Endodermal cell (in vitro differentiated cells): ENCODE data around the gene SPRED2. TPM values are rescaled to one million over a fixed set of nuclear protein-coding genes. Genes with fewer than 3 reads are reported as not detected.
A peak's percentile ranks its signal among the peaks of the same experiment; 100 is the strongest.

Source experiments
- DNase-seq: peaks from one replicate; pipeline ENCODE4 v3.0.0-alpha.2; 2017
- H3K27ac ChIP-seq: 2 replicates; pipeline ENCODE4 v1.5.1; 2013; ENCODE audit warnings: mild to moderate bottlenecking, low read depth, low read length, moderate library complexity
- H3K27me3 ChIP-seq: 2 replicates; pipeline ENCODE4 v1.6.1; 2013; ENCODE audit warnings: mild to moderate bottlenecking, low read length, moderate library complexity; ENCODE audit not compliant: insufficient read depth, control insufficient read depth, poor library complexity, severe bottlenecking
- H3K36me3 ChIP-seq: 2 replicates; pipeline ENCODE4 v1.7.0; 2013; ENCODE audit warnings: mild to moderate bottlenecking, low read length, moderate library complexity; ENCODE audit not compliant: control insufficient read depth, insufficient read depth
- H3K4me1 ChIP-seq: one replicate; pipeline ENCODE4 v1.7.0; 2013; ENCODE audit warnings: low read length; ENCODE audit not compliant: control insufficient read depth, insufficient read depth
- H3K4me3 ChIP-seq: 2 replicates; pipeline ENCODE4 v1.5.1; 2013; ENCODE audit warnings: mild to moderate bottlenecking, low read length, moderate library complexity
- H3K9ac ChIP-seq: 2 replicates; pipeline ENCODE4 v1.6.1; 2013; ENCODE audit warnings: mild to moderate bottlenecking, low read length, moderate library complexity; ENCODE audit not compliant: poor library complexity, severe bottlenecking; ENCODE audit errors: extremely low read depth
- H3K9me3 ChIP-seq: 2 replicates; pipeline ENCODE4 v1.6.1; 2013; ENCODE audit warnings: mild to moderate bottlenecking, low read length, moderate library complexity; ENCODE audit not compliant: control insufficient read depth
- H3K27ac Mint-ChIP-seq: 2 replicates; pipeline ENCODE4 v1.8.0; 2020; ENCODE audit warnings: mixed read lengths
- H3K27me3 Mint-ChIP-seq: 2 replicates; pipeline ENCODE4 v1.8.0; 2021; ENCODE audit warnings: mild to moderate bottlenecking, mixed read lengths; ENCODE audit not compliant: insufficient read depth
- H3K36me3 Mint-ChIP-seq: 2 replicates; pipeline ENCODE4 v1.8.0; 2020; ENCODE audit warnings: low read depth, mixed read lengths
- H3K4me1 Mint-ChIP-seq: 2 replicates; pipeline ENCODE4 v1.8.0; 2020; ENCODE audit warnings: mixed read lengths
- H3K4me3 Mint-ChIP-seq: 2 replicates; pipeline ENCODE4 v1.8.0; 2020; ENCODE audit warnings: mild to moderate bottlenecking, moderate library complexity, mixed read lengths
- H3K9me3 Mint-ChIP-seq: 2 replicates; pipeline ENCODE4 v1.8.0; 2020; ENCODE audit warnings: mild to moderate bottlenecking, mixed read lengths
- WGBS, 2 experiments: methylation state at CpG; one replicate each; pipeline versions ENCODE4 v1.1.5 to v1.1.7; 2013; ENCODE audit warnings: missing lambda C conversion rate in 2 of 2, mixed read lengths in 1 of 2; ENCODE audit not compliant: insufficient coverage in 1 of 2, insufficient read length in 1 of 2; 5-methylcytosine and 5-hydroxymethylcytosine counted together
- total RNA-seq, 2 donors: library from RNA; stranded (reverse); fragmentation: NEBNext Ultra II Directional in 1 of 2; extraction: Animal tissue kit (Norgen Biotek cat#: 25700) in 1 of 2; gene quantifications; 2 replicates in 1 of 2; 3 replicates in 1 of 2; pipeline ENCODE4 v1.2.1, GENCODE V29; 2021
- TF ChIP-seq, protein P1 (sequence below): fragments of 200-600 bp; sonication (generic); conservative IDR thresholded peaks from 2 replicates; pipeline ENCODE4 v1.5.0; 2021; ENCODE audit warnings: antibody characterized with exemption, mild to moderate bottlenecking

Gene SPRED2
- total RNA-seq, 2 donors from 2014 or later: 60.3 to 70.1 TPM

DNA sequence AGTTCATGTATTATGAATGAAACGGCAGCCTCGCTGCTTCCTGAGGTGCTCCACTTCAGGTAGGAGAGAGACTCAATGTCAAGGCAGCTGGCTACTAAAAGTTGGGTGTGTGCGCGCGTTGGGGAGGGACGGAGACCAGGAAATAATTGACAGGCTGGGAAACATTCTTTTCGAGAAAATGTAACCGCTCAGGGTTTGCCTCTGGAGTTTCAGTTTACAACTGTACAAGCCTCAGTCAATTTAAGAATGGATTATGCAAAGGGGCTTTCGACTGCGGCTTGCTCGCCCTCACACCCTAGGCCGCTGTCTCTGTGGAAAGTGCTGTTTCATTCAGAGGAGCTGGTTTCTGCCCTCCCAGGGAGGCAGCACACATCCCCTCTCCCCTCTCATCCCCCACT is 4.4 kb upstream of the SPRED2 start:
- H3K27ac Mint-ChIP-seq: peak overlapping the region; percentile 95
- 4 to 6% methylated on average over 7 to 12 of the region's 12 CpGs for WGBS, 2 experiments
- Histone ChIP-seq H3K9ac (peak overlapping the region; percentile 84), H3K4me3 (peak overlapping the region; percentile 87), H3K4me1 (peaks cover 12% of the 10 kb centered on the region), H3K36me3 (no peaks in the 10 kb centered on the region), H3K9me3 (no peaks in the 10 kb centered on the region), H3K27ac (peak overlapping the region; percentile 94), H3K27me3 (no peaks in the 10 kb centered on the region)
- DNase-seq: no peak
- H3K4me3 Mint-ChIP-seq: peak overlapping the region; percentile 77
- no peaks in the 10 kb centered on the region for H3K36me3 Mint-ChIP-seq
- peaks cover 37% of the 10 kb centered on the region for H3K4me1 Mint-ChIP-seq
- no peaks in the 10 kb centered on the region for H3K9me3 Mint-ChIP-seq
- H3K27me3 Mint-ChIP-seq: peaks cover 10% of the 10 kb centered on the region
- TF ChIP-seq, protein P1, sequence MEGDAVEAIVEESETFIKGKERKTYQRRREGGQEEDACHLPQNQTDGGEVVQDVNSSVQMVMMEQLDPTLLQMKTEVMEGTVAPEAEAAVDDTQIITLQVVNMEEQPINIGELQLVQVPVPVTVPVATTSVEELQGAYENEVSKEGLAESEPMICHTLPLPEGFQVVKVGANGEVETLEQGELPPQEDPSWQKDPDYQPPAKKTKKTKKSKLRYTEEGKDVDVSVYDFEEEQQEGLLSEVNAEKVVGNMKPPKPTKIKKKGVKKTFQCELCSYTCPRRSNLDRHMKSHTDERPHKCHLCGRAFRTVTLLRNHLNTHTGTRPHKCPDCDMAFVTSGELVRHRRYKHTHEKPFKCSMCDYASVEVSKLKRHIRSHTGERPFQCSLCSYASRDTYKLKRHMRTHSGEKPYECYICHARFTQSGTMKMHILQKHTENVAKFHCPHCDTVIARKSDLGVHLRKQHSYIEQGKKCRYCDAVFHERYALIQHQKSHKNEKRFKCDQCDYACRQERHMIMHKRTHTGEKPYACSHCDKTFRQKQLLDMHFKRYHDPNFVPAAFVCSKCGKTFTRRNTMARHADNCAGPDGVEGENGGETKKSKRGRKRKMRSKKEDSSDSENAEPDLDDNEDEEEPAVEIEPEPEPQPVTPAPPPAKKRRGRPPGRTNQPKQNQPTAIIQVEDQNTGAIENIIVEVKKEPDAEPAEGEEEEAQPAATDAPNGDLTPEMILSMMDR: no peak

DNA sequence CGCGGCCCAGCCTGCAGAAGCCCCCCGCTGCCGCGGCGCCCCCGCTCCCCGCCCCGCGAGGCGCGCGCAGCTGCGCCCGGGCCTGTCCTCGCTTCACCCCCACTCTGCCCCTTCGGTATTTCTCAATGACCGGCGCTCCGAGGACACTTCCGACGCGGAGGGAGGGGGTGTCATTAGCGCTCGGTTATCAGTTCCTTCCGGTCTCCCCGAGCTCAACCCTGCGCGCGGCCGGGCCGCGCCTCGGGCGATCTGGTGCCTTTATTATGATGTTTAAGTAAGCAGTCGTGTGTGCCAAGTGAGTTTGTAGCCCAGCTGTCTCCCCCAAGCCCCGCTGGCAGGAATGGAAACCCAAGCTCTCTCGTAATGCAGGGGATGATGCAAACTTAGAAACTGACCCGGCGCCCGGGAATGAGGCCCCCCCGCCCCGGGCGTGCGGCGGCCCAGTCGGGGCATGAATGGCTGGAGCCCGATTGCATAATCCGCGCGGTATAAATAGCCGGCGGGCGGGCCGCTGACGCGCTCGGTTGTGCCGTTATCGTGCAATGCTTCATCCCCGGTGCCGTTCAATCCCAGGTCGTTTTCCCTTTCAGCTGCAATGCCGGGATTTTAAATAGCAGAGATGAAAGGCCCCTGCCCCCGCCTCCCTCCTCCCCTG is 3.9 kb upstream of the SPRED2 start:
- Mint-ChIP-seq H3K36me3 (no peaks in the 10 kb centered on the region), H3K4me1 (peaks cover 37% of the 10 kb centered on the region), H3K9me3 (no peaks in the 10 kb centered on the region), H3K27ac (peak overlapping the region; percentile 95), H3K4me3 (peak overlapping the region; percentile 77), H3K27me3 (peaks cover 9% of the 10 kb centered on the region)
- Histone ChIP-seq H3K27me3 (no peaks in the 10 kb centered on the region), H3K9me3 (no peaks in the 10 kb centered on the region), H3K36me3 (no peaks in the 10 kb centered on the region), H3K4me3 (peak overlapping the region; percentile 87), H3K27ac (peak overlapping the region; percentile 94), H3K4me1 (peaks cover 12% of the 10 kb centered on the region), H3K9ac (peak overlapping the region; percentile 84)
- WGBS, 2 experiments: 0% methylated on average over 15 to 65 of the region's 65 CpGs
- DNase-seq: peak; percentile 87
- TF ChIP-seq, protein P1: no peak

DNA sequence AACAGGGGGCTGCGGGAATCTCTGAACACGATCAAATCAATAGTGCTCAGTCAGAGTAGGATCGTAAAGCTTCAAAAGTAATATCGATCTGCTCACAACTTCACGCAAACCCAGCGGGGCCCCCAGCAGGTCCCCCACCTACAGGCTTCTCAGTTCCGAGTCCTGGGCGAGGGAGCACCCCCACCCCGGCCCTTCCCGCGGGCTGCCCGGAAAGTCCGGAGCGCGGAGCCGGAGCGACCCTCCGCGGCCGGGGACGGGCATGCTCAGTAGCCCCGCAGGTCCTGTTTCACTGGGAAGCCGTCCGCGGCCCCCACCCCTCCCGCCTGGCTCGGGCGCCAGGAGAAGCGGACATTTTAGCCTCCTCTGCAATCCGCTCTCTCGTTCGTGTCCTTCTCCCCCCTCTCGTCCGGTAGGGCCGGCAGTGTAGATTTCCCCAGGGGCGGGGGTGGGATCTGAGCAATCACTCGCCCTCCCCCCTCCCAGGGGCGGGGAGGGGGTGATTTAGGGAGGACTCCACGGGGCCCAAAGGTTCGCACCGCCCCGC is 3.3 kb upstream of the SPRED2 start:
- 0% methylated on average over 11 to 39 of the region's 42 CpGs for WGBS, 2 experiments
- H3K4me1 Mint-ChIP-seq: peaks cover 37% of the 10 kb centered on the region
- Histone ChIP-seq H3K9me3 (no peaks in the 10 kb centered on the region), H3K4me1 (peaks cover 12% of the 10 kb centered on the region), H3K4me3 (peak overlapping the region; percentile 87), H3K9ac (peak overlapping the region; percentile 84), H3K27me3 (no peaks in the 10 kb centered on the region), H3K27ac (peak overlapping the region; percentile 94), H3K36me3 (no peaks in the 10 kb centered on the region)
- no peaks in the 10 kb centered on the region for H3K36me3 Mint-ChIP-seq
- H3K4me3 Mint-ChIP-seq: peak overlapping the region; percentile 77
- no peaks in the 10 kb centered on the region for H3K9me3 Mint-ChIP-seq
- peaks cover 9% of the 10 kb centered on the region for H3K27me3 Mint-ChIP-seq
- peak; percentile 94 for DNase-seq
- H3K27ac Mint-ChIP-seq: peak overlapping the region; percentile 95
- TF ChIP-seq, protein P1: no peak
